Bone marrow (tissue), 2 donors: ENCODE results near the gene GP9.
"Not testable (repeated sequence)": the region's sequence is repeated elsewhere in the genome, so short reads cannot be mapped to it uniquely, and the experiment has no call there.

ENCODE experiments used
- DNase-seq, 2 donors: peaks; one replicate each; lab custom pipeline; 2025; lab: John Stamatoyannopoulos, UW

GP9 gene

DNA sequence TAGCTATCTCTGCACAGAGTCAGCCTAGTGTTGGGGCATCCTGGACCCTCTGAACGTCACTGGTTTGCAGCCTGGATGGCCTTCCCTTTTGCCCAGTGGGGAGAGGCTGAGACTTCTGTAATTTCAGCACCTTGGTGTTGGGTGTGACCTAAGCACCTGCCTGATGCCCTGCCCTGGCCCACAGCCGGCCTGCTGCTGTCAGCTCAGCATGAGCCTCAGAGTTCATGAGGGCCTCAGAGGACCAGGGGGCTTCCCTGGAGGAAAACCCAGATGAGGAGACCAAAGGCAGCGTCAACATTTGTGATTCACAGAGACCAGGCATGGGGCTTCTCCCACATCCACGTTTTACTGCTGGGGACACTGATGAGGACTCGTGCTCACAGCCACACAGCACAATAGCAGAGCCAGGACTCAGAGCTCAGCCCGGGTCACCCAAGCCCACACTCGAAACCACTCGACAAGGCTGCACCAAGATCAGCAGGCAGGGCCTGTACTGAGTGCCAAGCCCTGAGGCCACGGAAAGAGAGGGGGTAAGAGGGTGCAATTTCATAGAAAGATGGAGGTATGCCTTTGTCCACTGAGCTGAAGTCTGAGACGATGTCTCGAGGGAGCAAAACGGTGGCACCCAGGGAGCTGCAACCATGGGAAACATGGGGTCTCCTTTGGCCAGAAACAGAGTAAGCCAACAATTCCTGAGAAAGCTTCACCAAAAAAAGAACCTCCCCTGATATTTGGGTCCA is 9.9 kb upstream of the GP9 start:
- DNase-seq: no peak

GRCh38 chr3:129051871-129052340 is 8.7 kb upstream of the GP9 start:
- DNase-seq: no peak

DNA sequence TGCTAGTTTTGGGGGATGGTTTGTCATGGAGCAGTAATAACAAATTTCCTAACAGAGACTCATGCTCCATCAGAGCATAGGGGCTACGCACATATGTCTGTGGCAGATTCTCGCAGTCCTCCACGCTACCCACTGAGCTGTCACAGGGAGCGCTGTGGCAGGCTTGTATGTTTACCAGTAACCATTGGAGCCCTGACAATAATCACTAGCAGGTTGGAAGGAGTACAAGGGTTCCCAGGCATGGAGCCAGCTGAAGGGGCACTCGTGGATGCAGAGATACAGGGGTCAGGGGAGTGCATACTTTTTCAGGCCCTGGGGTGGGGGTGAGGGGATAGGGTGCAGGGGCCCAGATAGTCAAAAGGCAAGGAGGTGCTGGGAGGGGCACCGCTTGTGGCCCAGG is 7.9 kb upstream of the GP9 start:
- DNase-seq: no peak

- no peak for DNase-seq
Observed at GRCh38 chr3:129054605-129055104, 5.9 kb upstream of the GP9 start.

DNA sequence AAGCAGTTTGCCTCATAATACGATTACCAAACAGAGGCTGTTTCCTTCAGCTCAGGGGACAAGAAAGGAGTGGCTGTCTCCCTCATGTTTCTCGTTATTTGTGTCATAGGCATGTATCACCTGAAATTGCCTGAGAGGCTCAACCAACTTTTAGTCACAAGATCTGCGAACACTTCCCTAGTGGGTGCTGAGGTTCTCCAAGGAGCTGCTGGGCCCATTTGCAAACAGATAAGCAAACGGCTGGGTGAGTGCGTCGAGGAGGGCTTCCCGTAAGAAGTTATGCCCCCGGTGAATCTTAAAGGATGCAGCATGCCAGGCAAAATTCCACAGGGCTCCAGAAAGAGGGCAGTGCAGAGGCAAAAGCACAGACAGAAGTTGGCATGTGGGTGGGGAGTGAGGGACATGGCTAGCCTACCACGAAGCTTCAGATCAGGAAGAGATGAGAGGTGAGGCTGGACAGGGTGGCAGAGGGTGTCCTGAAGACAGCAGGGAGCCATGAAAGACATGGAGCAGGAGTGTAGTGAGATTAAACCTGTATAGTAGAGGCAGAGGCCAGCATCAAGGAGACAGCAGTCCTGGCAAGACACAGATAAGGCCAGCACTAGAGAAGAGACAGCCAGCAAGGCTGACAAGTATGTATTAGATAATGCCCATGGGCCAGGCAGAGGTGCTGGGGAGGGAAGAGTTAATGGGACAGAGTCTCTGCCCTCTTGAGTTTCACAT is 4.0 kb upstream of the GP9 start:
- DNase-seq: no peak

- no peak for DNase-seq
Observed at GRCh38 chr3:129057249-129057648, 3.3 kb upstream of the GP9 start.

DNA sequence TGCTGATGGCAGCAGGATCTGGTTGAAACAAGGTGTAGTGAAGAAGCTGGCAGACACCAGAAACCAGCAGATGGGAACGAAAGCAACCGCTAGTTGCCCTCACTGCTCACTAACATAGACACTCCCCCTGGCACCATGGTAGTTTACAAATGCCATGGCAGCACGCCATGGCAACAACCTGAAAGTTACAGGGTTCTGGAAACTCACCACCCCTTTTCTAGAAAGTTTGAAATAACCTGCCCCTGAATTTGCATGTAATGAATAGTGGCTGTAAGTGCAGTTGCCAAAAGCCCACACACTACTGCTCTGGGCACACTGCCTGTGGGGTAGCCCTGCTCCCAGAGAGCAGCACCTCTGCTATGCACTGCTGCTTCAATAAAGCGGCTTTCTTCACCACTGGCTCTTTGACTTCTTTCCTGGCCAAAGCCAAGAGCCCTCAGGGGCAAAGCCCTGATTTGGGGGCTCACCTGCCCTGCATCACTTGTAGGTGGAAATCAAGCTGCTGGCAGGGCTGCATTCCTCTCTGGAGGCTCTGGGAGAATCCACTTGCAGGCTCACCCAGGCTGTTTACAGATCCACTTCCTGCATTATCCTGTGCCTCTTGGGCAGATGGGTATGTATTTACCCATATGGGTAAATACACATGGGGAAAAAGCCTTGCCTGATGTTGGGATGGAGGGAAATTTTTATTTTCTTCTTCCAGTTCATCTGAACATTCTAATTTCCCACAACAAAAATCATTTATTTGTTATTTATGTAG is 2.0 kb upstream of the GP9 start:
- no peak for DNase-seq

DNA sequence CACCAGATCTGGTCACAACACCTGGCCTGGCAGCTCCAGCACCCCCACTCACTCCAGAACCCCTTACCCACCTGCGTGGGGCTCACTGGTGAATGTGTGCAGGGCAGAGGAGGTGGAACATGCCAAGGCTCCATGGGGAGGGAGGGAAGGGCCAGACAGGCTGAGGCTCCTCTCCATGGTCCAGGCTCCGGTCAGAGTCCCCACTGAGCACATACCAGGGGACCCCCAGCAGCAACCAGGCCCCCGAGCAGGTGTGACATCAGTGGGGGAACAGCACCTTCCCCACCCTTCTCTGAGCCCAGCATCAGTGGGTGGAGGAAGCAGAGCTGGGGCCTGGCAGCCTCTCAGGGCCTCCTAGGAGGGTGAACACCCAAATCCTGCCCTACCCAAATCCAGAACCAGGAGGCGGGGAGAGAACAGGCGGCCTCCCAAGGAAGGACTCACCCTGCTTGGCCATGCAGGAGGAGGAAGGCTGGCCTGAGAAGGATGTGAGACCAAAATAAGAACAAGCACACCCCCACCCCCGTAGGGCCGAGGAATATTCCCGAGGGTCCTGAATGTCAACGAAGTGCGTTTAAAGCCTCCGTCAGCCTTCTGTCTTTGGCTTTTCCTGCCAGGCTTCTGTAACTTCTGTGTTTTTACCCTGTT is 1.1 kb upstream of the GP9 start:
- no peak for DNase-seq

DNA sequence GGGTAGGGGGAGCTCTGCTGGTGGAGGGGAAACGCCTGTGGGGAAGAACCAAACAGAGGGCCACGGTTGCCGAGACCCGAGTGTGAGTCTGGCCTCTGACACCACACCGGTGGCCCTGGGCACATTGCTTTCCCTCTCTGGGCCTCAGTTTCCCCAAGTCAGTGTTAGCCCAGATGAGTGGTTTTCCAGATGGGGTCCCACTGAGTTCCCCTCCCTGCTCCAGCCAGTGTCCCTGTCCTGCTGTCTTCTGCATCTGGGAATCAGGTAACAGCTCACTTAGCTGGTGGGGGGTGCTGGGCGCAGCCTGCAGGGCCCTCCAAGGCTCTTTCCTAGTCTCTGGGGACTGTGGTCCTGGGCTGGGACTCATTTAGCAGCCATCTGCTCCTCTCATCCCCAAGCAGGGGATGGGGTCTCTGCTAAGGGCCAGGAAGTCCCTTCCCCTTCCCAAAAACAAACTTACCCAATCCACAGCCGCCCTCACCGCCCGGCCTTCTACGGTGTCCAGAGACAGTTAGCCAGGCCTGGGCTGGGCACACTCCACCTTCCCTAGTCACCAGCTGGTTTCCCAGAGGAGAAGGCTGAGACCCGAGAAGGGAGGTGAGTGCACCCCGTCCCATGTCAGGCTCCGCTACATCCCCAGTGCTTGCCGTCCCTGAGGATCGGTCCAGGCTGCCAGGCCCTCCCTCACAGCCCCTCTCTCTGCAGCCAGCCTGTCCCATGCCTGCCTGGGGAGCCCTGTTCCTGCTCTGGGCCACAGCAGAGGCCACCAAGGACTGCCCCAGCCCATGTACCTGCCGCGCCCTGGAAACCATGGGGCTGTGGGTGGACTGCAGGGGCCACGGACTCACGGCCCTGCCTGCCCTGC is 676 bp downstream of the GP9 start:
- no peak for DNase-seq

- DNase-seq: no peak
Observed at GRCh38 chr3:129061888-129062834, 1.6 kb downstream of the GP9 start.

GRCh38 chr3:129063091-129063640 is 2.6 kb downstream of the GP9 start:
- DNase-seq: no peak

- DNase-seq: no peak
Observed at GRCh38 chr3:129063841-129064482, 3.4 kb downstream of the GP9 start.

GRCh38 chr3:129065016-129065719 is 4.6 kb downstream of the GP9 start:
- no peak for DNase-seq

DNA sequence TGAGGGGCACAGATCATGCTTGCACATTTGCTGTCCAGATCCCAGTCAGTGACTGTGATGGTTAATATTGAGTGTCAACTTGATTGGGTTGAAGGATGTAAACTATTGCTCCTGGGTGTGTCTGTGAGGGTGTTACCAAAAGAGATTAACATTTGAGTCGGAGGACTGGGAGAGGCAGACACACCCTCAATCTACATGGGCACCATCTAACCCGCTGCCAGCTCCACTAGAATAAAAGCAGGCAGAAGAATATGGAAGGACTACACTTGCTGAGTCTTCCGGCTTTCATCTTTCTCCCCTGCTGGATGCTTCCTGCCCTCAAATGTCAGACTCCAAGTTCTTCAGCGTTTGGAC is 5.1 kb downstream of the GP9 start:
- no peak for DNase-seq

- DNase-seq: peak in 1 of 2 donors; percentile 46
Observed at GRCh38 chr3:129067719-129068118, 7.1 kb downstream of the GP9 start.

DNA sequence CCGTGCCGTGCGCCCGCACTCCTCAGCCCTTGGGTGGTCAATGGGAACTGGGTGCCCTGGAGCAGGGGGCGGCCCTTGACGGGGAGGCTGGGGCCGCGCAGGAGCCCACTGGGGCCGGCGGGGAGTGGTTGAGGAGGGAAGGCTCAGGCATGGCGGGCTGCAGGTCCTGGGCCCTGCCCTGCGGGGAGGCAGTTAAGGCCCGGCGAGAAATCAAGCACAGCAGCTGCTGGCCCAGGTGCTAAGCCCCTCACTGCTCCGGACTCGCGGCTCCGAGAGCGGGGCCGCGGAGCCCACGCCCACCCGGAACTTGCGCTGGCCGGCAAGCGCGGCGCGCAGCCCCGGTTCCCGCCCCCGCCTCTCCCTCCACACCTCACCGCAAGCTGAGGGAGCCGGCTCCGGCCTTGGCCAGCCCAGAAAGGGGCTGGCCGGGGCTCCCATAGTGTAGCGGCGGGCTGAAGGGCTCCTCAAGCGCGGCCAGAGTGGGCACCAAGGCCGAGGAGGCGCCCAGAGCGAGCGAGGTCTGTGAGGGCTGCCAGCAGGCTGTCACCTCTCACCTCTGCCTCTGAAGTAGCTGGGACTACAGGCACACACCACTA is 7.8 kb downstream of the GP9 start:
- DNase-seq: no peak

DNA sequence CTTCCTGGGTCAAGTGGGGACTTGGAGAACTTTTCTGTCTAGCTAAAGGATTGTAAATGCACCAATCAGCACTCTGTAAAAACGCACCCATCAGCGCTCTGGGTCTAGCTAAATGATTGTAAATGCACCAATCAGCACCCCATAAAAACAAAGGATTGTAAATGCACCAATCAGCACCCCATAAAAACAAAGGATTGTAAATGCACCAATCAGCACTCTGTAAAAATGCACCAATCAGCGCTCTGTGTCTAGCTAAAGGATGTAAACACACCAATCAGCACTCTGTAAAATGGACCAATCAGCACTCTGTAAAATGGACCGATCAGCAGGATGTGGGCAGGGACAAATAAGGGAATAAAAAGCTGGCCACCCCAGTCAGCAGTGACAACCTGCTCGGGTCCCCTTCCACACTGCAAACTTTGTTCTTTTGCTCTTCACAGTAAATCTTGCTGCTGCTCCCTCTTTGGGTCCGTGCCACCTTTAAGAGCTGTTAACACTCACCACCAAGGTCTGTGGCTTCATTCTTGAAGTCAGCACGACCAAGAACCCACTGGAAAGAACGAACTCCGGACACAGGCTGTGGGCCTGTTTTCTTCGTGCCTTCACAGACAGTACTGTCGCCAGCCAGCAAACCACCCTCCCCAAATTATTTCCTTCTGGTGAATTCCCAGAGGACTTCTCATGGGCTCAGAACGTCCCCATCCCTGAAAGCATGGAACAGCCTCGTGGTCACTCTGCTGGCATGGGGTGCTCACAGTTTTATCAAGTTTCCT is 8.9 kb downstream of the GP9 start:
- DNase-seq: not testable (repeated sequence)
